CD14-positive monocyte (primary cell): Measurements from ENCODE around the gene CCDC178. TPM values are rescaled to one million over a fixed set of nuclear protein-coding genes. Genes with fewer than 3 reads are reported as not detected.

Experiments
- DNase-seq, 3 donors: peaks; one replicate each; pipeline ENCODE4 v3.0.0-alpha.2; 2011 to 2022
- H2AFZ ChIP-seq: 2 replicates; pipeline ENCODE4 v1.6.0; 2012; ENCODE audit warnings: mild to moderate bottlenecking, low read depth, low read length, inconsistent platforms; ENCODE audit not compliant: insufficient read depth, poor library complexity, severe bottlenecking
- H3K27ac ChIP-seq, 2 donors: 1 replicate in 1 of 2; 2 replicates in 1 of 2; pipeline ENCODE4 v1.5.1; 2012 to 2013; ENCODE audit warnings: low read length in 2 of 2, control low read depth in 1 of 2, inconsistent platforms in 1 of 2, low read depth in 1 of 2, mild to moderate bottlenecking in 1 of 2
- H3K27me3 ChIP-seq, 2 donors: one replicate each; pipeline versions ENCODE4 v1.6.0 to v1.6.1; 2011 to 2013; ENCODE audit warnings: low read length in 2 of 2; ENCODE audit not compliant: control insufficient read depth in 2 of 2, insufficient read depth in 2 of 2
- H3K36me3 ChIP-seq, 2 donors: replicated peaks in 1 of 2; 1 replicate in 1 of 2; 2 replicates in 1 of 2; pipeline versions ENCODE4 v1.5.1 to v1.6.1; 2012 to 2013; ENCODE audit warnings: low read length in 2 of 2, control low read depth in 1 of 2, inconsistent platforms in 1 of 2, mild to moderate bottlenecking in 1 of 2; ENCODE audit not compliant: insufficient read depth in 2 of 2, control insufficient read depth in 1 of 2
- H3K4me1 ChIP-seq, 2 donors: 1 replicate in 1 of 2; 2 replicates in 1 of 2; pipeline versions ENCODE4 v1.5.1 to v1.6.1; 2012 to 2013; ENCODE audit warnings: low read length in 2 of 2, control low read depth in 1 of 2, inconsistent platforms in 1 of 2, mild to moderate bottlenecking in 1 of 2, moderate library complexity in 1 of 2; ENCODE audit not compliant: insufficient read depth in 2 of 2, control insufficient read depth in 1 of 2
- H3K4me2 ChIP-seq: replicated peaks from 2 replicates; pipeline ENCODE3; 2012; ENCODE audit warnings: low read length, moderate library complexity, mild to moderate bottlenecking; ENCODE audit not compliant: poor library complexity, severe bottlenecking; ENCODE audit errors: extremely low read depth
- H3K4me3 ChIP-seq, 3 experiments: fragments of 200-600 bp in 1 of 3; sonication (generic) in 1 of 3; replicated peaks in 1 of 3; 1 replicate in 2 of 3; 2 replicates in 1 of 3; pipeline ENCODE4 v1.5.1; 2011 to 2013; ENCODE audit warnings: low read length in 3 of 3, mild to moderate bottlenecking in 3 of 3, control low read depth in 2 of 3, low read depth in 2 of 3, inconsistent platforms in 1 of 3, moderate library complexity in 1 of 3
- H3K79me2 ChIP-seq: 2 replicates; pipeline ENCODE4 v1.6.0; 2012; ENCODE audit warnings: mild to moderate bottlenecking, control low read depth, inconsistent platforms, low read length, moderate library complexity; ENCODE audit not compliant: insufficient read depth
- H3K9ac ChIP-seq: 2 replicates; pipeline ENCODE4 v1.6.0; 2017; ENCODE audit warnings: low read length, mild to moderate bottlenecking; ENCODE audit not compliant: insufficient read depth, poor library complexity, severe bottlenecking
- H3K9me3 ChIP-seq, 2 donors: replicated peaks in 1 of 2; 1 replicate in 1 of 2; 2 replicates in 1 of 2; pipeline versions ENCODE4 v1.5.1 to v1.6.1; 2012 to 2013; ENCODE audit warnings: low read length in 2 of 2, control low read depth in 1 of 2; ENCODE audit not compliant: control insufficient read depth in 1 of 2, insufficient read depth in 1 of 2
- H4K20me1 ChIP-seq: 2 replicates; pipeline ENCODE4 v1.6.0; 2012; ENCODE audit warnings: mild to moderate bottlenecking, low read length, control low read depth, moderate library complexity; ENCODE audit not compliant: insufficient read depth
- H3K27ac Mint-ChIP-seq, 7 donors: one replicate each; pipeline ENCODE4 v1.8.0; 2020; ENCODE audit warnings: mild to moderate bottlenecking in 7 of 7, mixed read lengths in 7 of 7, moderate library complexity in 6 of 7, inconsistent platforms in 2 of 7
- H3K27me3 Mint-ChIP-seq, 3 donors: one replicate each; pipeline ENCODE4 v1.8.0; 2021 to 2022; ENCODE audit warnings: low read depth in 3 of 3, mild to moderate bottlenecking in 3 of 3, mixed read lengths in 3 of 3, moderate library complexity in 3 of 3, inconsistent platforms in 1 of 3
- H3K36me3 Mint-ChIP-seq, 2 donors: one replicate each; pipeline ENCODE4 v1.8.0; 2020; ENCODE audit warnings: mixed read lengths in 2 of 2, inconsistent platforms in 1 of 2, mild to moderate bottlenecking in 1 of 2
- H3K4me1 Mint-ChIP-seq: one replicate; pipeline ENCODE4 v1.8.0; 2020; ENCODE audit warnings: mild to moderate bottlenecking, mixed read lengths
- H3K4me3 Mint-ChIP-seq, 2 donors: one replicate each; pipeline ENCODE4 v1.8.0; 2020; ENCODE audit warnings: mild to moderate bottlenecking in 2 of 2, mixed read lengths in 2 of 2, moderate library complexity in 1 of 2
- H3K9me3 Mint-ChIP-seq, 7 donors: one replicate each; pipeline ENCODE4 v1.8.0; 2020 to 2022; ENCODE audit warnings: mixed read lengths in 7 of 7, mild to moderate bottlenecking in 6 of 7, moderate library complexity in 6 of 7, inconsistent platforms in 2 of 7
- WGBS: methylation state at CpG from one replicate; pipeline ENCODE4 v1.1.5; 2013; ENCODE audit warnings: missing lambda C conversion rate; ENCODE audit not compliant: insufficient coverage; 5-methylcytosine and 5-hydroxymethylcytosine counted together
- intact Hi-C, 2 donors: fragments of 100-400 bp; cut with micrococcal nuclease; formaldehyde crosslinking; loops; one replicate each; pipeline versions ENCODE4 v1.15.0 to v1.15.1; 2023
- polyA minus RNA-seq: library from RNA; depleted of rRNA, polyadenylated mRNA; stranded (reverse); fragments of >200 nt; gene quantifications from 2 replicates; pipeline ENCODE4 v1.2.3, GENCODE V29; 2012
- polyA plus RNA-seq, 3 donors: library from polyadenylated mRNA; depleted of rRNA in 1 of 3; unstranded in 2 of 3; stranded (reverse) in 1 of 3; fragments of 300-500 nt in 2 of 3; fragments of >200 nt in 1 of 3; fragmentation: Illumina TruSeq in 2 of 3; gene quantifications; 1 replicate in 2 of 3; 2 replicates in 1 of 3; pipeline ENCODE4 v1.2.3, GENCODE V29; 2012 to 2021
- total RNA-seq, 12 experiments: library from RNA in 1 of 12; stranded (reverse) in 1 of 12; fragments of 120-200 nt in 1 of 12; gene quantifications; one replicate each; pipeline ENCODE4 v1.2.4 and lab custom pipeline; 2013 to 2026; ENCODE audit warnings: mixed read lengths in 6 of 12, inconsistent platforms in 1 of 12
- TF ChIP-seq, protein P1 (sequence below): fragments of 200-600 bp; IDR thresholded peaks from one replicate; pipeline ENCODE4 v1.8.0; 2022; ENCODE audit warnings: antibody characterized with exemption, mild to moderate bottlenecking

CCDC178 gene, protein sequence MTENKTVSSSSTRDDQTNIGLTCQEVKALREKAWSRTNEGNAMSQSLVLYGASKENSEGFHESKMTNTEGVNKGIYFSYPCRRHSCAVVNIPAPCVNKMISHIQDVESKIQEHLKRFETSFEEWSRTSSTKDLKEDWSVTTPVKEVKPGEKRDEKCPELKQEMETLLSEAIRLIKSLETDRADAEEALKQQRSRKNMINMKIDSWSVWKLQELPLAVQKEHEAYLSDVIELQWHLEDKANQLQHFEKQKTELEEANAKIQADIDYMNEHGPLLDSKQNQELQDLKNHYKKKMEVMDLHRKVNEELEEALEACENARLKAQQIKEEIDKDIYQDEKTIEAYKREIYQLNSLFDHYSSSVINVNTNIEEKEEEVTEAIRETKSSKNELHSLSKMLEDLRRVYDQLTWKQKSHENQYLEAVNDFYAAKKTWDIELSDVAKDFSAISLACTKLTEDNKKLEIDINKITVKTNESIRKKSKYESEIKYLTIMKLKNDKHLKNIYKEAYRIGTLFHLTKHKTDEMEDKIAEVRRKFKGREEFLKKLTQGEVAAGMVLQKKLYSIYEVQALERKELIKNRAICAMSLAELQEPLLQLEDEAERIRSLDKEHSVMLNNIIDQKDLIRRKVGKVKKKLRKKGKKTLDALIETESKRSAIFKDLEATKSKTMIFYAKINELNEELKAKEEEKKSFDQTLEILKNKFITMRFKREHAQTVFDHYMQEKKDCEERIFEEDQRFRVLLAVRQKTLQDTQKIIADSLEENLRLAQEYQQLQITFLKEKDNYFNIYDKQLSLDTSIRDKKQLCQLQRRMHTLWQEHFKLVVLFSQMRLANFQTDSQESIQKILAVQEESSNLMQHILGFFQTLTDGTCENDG
- total RNA-seq (2013): not detected
- polyA plus RNA-seq (not detected), polyA minus RNA-seq (not detected in 2 replicates), total RNA-seq (lab: John Stamatoyannopoulos, UW) (0 to 2.4 (median 0.06) reads per million in 11 experiments)

DNA sequence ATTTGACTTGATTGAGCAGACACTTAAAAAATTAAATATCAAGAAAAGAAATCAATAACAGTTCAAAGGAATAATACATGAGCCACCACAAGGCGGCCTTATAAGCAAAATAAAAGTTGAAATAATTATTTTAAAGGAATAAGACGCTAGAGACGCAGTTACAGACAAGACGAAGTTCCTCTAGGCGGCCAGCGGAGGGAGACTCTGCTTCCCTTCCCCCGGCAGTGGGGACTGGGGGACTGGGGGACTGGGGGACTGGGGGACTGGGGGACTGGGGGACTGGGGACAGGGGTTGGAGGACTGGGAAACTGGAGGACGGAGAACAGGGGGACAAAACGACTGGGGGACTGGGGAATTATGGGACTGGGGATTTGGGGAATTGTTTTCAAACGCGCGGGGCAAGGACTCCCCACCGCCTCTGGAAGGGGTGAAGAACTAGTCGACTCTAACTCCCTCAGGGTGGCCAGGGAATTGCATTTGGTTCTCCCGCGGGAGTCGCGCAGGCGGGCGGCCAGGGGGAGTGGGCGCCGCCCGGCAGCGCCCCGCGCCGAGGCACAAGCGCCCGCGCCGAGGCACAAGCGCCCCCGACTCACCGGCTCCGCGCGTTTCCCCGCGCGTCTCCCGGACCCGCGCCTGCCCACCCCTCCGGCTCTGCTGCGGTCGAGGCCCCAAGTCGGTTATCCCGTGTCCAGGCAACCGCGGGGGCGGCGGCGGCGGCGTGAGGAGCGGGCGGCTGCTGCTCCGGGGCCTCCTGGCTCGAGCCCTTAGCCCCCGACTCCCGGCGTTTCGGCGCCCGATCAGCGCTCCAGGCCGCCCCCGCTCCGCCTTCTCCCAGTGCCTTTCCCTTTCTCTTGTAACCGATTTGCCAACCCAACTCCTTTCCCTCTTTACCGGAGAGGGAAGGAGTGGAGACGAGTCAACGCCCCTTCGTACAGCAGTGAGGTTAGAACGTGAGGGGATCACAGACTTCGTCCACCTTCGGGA lies at the start of gene CCDC178:
Gene CCDC178, minus strand, starts transcription at position 662 of the 984 bp plus-strand sequence. CDS start 28,633 bp downstream, outside the sequence.
- H3K9ac ChIP-seq: no peak within 1 kb of the TSS
- Mint-ChIP-seq H3K9me3 (peaks cover 0 to 7% (median 2%) of the 10 kb centered on the region in 7 donors), H3K36me3 (peaks cover 0 to 2% of the 10 kb centered on the region in 2 donors), H3K4me3 (peak within 1 kb of the TSS; percentile 28 to 85), H3K27me3 (peaks cover 11 to 36% (median 35%) of the 10 kb centered on the region in 3 donors), H3K4me1 (peaks cover 1% of the 10 kb centered on the region), H3K27ac (no peak within 1 kb of the TSS)
- intact Hi-C loops: no loop called here
- TF ChIP-seq, protein P1, sequence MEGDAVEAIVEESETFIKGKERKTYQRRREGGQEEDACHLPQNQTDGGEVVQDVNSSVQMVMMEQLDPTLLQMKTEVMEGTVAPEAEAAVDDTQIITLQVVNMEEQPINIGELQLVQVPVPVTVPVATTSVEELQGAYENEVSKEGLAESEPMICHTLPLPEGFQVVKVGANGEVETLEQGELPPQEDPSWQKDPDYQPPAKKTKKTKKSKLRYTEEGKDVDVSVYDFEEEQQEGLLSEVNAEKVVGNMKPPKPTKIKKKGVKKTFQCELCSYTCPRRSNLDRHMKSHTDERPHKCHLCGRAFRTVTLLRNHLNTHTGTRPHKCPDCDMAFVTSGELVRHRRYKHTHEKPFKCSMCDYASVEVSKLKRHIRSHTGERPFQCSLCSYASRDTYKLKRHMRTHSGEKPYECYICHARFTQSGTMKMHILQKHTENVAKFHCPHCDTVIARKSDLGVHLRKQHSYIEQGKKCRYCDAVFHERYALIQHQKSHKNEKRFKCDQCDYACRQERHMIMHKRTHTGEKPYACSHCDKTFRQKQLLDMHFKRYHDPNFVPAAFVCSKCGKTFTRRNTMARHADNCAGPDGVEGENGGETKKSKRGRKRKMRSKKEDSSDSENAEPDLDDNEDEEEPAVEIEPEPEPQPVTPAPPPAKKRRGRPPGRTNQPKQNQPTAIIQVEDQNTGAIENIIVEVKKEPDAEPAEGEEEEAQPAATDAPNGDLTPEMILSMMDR: no peak
- WGBS: 3% methylated on average over 46 of the region's 77 CpGs
- no peak within 1 kb of the TSS for H3K4me3 ChIP-seq
- H3K27ac ChIP-seq: no peak within 1 kb of the TSS
- no peaks in the 10 kb centered on the region for H4K20me1 ChIP-seq
- H2AFZ ChIP-seq: no peak within 1 kb of the TSS
- peaks cover 0 to 8% of the 10 kb centered on the region in 2 donors for H3K9me3 ChIP-seq
- H3K36me3 ChIP-seq: no peaks in the 10 kb centered on the region
- no peaks in the 10 kb centered on the region for H3K4me1 ChIP-seq
- no peak within 1 kb of the TSS for H3K4me2 ChIP-seq
- H3K27me3 ChIP-seq: peaks cover 20 to 32% of the 10 kb centered on the region in 2 donors
- DNase-seq: no peak
- H3K79me2 ChIP-seq: no peaks in the 10 kb centered on the region
